H7 (cell line): ENCODE measurements around the gene KRT3. TPM values are rescaled to one million over a fixed set of nuclear protein-coding genes. Genes with fewer than 3 reads are reported as not detected.

ENCODE experiments used
- DNase-seq: peaks from one replicate; pipeline ENCODE4 v3.0.0; 2012
- H3K27me3 ChIP-seq: 2 replicates; pipeline ENCODE4 v1.6.0; 2011; ENCODE audit warnings: mild to moderate bottlenecking, low read length; ENCODE audit not compliant: control insufficient read depth, insufficient read depth
- H3K36me3 ChIP-seq: replicated peaks from 2 replicates; pipeline ENCODE4 v1.5.1; 2011; ENCODE audit warnings: low read length; ENCODE audit not compliant: control insufficient read depth, insufficient read depth
- H3K4me3 ChIP-seq: 2 replicates; pipeline ENCODE4 v1.5.1; 2011; ENCODE audit warnings: low read depth, mild to moderate bottlenecking, control low read depth, low read length, moderate library complexity; ENCODE audit not compliant: insufficient read depth
- total RNA-seq: library from RNA; depleted of rRNA; stranded (reverse); fragments of >200 nt; shearing (Covaris generic); gene quantifications from 2 replicates; pipeline ENCODE4 v1.2.3, GENCODE V29; 2014; rRNA removed

Gene KRT3
- total RNA-seq, 1 experiment from 2014 or later: not detected

DNA sequence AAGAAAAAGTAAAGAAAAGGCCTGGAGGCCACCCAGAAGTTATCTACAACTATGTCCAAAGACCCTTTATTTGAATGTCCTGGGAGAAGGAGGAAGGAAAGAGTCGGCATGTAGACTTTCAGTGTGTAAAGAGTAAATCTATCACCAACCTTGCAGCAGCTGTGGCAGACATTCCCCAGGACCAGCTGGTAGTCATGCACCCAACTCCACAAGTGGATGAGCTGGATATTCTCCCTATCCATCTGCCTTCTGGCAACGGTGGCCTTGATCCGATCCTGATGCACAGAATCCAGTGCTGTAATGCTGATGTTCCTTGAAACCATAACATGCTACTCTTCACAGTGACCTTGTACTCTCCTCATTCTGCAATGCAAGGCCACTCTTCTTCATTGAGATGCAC lies 46.1 kb downstream of the KRT3 start:
- peaks cover 2% of the 10 kb centered on the region; the same call in 1 of the 2 replicates for H3K27me3 ChIP-seq
- H3K36me3 ChIP-seq: no peaks in the 10 kb centered on the region
- DNase-seq: no peak
- H3K4me3 ChIP-seq: no peak overlapping the region

DNA sequence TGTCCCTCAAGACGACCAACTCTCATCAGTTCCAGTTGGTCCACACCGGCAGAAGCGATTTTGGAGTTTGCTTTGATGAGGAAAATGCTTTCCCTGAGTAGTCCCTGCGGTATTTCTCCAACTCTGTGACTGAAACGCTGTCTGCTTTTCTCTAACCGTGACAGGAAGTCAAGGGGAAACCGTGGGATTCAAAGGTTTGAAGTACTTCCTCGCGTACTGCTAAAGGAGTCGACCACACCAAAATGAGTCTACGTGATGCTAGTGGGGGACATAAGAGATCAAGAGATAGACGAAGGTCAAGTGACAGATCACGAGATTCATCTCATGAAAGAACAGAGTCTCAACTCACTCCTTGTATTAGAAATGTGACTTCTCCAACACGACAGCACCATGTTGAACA lies 47.3 kb downstream of the KRT3 start:
- peaks cover 2% of the 10 kb centered on the region; the same call in 1 of the 2 replicates for H3K27me3 ChIP-seq
- DNase-seq: no peak
- no peaks in the 10 kb centered on the region for H3K36me3 ChIP-seq
- H3K4me3 ChIP-seq: no peak overlapping the region

GRCh38 chr12:52745554-52745953 lies 50.4 kb downstream of the KRT3 start:
- DNase-seq: no peak
- Histone ChIP-seq H3K4me3 (no peak overlapping the region), H3K27me3 (peaks cover 2% of the 10 kb centered on the region; the same call in 1 of the 2 replicates), H3K36me3 (no peaks in the 10 kb centered on the region)

- no peak for DNase-seq
- no peak overlapping the region for H3K4me3 ChIP-seq
- H3K36me3 ChIP-seq: no peaks in the 10 kb centered on the region
- peaks cover 1% of the 10 kb centered on the region; the same call in 1 of the 2 replicates for H3K27me3 ChIP-seq
These were observed 51.3 kb downstream of the KRT3 start for GRCh38 chr12:52744493-52745156.

- no peak overlapping the region for H3K4me3 ChIP-seq
- DNase-seq: no peak
- H3K36me3 ChIP-seq: no peaks in the 10 kb centered on the region
- peaks cover 1% of the 10 kb centered on the region; the same call in 1 of the 2 replicates for H3K27me3 ChIP-seq
These were observed 53.0 kb downstream of the KRT3 start for GRCh38 chr12:52742822-52743457.

GRCh38 chr12:52742196-52742580 lies 53.7 kb downstream of the KRT3 start:
- H3K4me3 ChIP-seq: no peak overlapping the region
- H3K36me3 ChIP-seq: no peaks in the 10 kb centered on the region

DNA sequence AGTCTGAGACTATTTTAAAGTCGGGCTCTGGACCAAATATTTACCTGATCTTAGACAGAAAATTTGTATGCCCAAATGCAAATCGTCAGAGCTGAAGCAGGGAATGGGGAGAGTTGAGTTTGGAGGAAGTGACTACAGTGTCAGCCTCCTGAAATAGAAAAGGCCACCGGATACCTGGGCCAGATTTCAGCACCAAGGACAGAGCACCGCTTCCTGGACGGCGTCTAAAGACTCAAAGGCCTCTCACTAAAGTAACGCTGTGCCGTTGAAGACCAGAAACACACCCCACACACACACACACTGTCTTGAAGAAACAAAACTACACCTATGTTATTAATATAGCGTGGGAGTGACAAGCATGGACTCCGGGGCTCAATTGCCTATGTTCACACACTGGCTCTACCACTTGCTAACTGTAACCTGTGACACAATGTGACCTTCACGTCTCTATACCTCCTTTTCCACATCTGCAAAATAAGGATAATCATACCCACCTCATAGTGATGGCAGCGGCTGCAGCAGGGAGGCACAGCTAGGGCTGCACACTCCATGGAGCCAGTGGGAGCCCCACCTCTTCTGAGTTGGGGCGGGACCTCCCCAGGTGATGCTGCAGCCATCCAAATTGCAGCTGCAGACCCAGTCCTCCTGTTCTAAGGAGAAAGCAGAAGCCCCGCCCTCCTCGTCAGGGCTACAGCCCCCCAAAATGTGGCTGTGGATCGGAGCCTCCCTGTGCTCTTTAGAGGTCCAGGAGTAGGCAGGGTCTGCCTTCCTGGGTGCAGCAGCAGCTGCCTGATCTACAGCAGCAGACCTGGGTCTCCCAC lies 54.3 kb downstream of the KRT3 start:
- DNase-seq: peak; percentile 87
- Histone ChIP-seq H3K4me3 (no peak overlapping the region), H3K36me3 (no peaks in the 10 kb centered on the region), H3K27me3 (peaks cover 1% of the 10 kb centered on the region; the same call in 1 of the 2 replicates)

More at GRCh38 chr12:52742196-52742580, 53.7 kb downstream of the KRT3 start:
- peaks cover 1% of the 10 kb centered on the region; the same call in 1 of the 2 replicates for H3K27me3 ChIP-seq
- no peak for DNase-seq

- Histone ChIP-seq H3K27me3 (peaks cover 1% of the 10 kb centered on the region; the same call in 1 of the 2 replicates), H3K4me3 (no peak overlapping the region), H3K36me3 (no peaks in the 10 kb centered on the region)
- no peak for DNase-seq
These were observed 55.3 kb downstream of the KRT3 start for GRCh38 chr12:52740584-52740983.

GRCh38 chr12:52739963-52740362 lies 56.0 kb downstream of the KRT3 start:
- H3K36me3 ChIP-seq: no peaks in the 10 kb centered on the region
- H3K27me3 ChIP-seq: peaks cover 1% of the 10 kb centered on the region; the same call in 1 of the 2 replicates
- H3K4me3 ChIP-seq: no peak overlapping the region
- DNase-seq: no peak

Other genes with a start within 250 kb of the KRT3 start
- gene KRT71, start 243.0 kb downstream of the KRT3 start, total RNA-seq: not detected in 2 replicates
- not detected in 2 replicates for gene KRT74, start 222.3 kb downstream of the KRT3 start, total RNA-seq
- not detected in 2 replicates for gene KRT72, start 194.7 kb downstream of the KRT3 start, total RNA-seq
- gene KRT73, start 177.6 kb downstream of the KRT3 start, total RNA-seq: not detected in 2 replicates
- not detected in 2 replicates for gene KRT2, start 143.9 kb downstream of the KRT3 start, total RNA-seq
- not detected in 2 replicates for gene KRT1, start 115.7 kb downstream of the KRT3 start, total RNA-seq
- gene KRT77, start 92.6 kb downstream of the KRT3 start, total RNA-seq: not detected in 2 replicates
- gene KRT76, start 18.8 kb downstream of the KRT3 start, total RNA-seq: not detected in 2 replicates
- not detected in 2 replicates for gene KRT4, start 18.0 kb upstream of the KRT3 start, total RNA-seq
- gene KRT79, start 38.2 kb upstream of the KRT3 start, total RNA-seq: not detected in 2 replicates
- gene KRT78, start 52.9 kb upstream of the KRT3 start, total RNA-seq: not detected in 2 replicates
- 318 and 445 TPM in 2 replicates for gene KRT8, start 109.0 kb upstream of the KRT3 start, total RNA-seq
- 578 and 613 TPM in 2 replicates for gene KRT18, start 153.0 kb upstream of the KRT3 start, total RNA-seq
- gene EIF4B, start 210.3 kb upstream of the KRT3 start, total RNA-seq: 581 and 770 TPM in 2 replicates